ENCODE measurements around the gene SLC34A2.

Gene SLC34A2

DNA sequence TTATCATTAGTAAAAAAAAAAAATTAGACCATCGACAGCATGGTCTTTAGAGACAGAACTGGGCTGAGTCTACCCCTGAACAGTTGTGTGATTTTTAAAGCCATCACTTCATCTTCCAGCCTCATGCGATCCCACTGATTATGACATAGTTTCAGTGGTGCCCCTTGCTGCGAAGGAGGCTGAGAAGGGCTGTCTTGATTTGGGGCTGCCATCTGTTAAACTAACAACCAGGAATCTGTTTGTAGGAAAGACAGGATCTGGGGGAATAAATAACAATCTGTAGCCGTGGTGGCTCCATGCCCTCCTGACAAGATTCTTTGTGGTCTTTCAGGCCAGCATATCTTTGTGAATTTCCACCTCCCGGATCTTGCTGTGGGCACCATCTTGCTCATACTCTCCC lies 17.1 kb downstream of the SLC34A2 start:
- Histone ChIP-seq H3K27me3 (ENCODE audit: insufficient read depth, low read length) (no peaks in the 10 kb centered on the region), H2AFZ (ENCODE audit: low read length) (no peak overlapping the region), H3F3A (ENCODE audit: insufficient read depth, low read length) (no peaks in the 10 kb centered on the region), H3K9me2 (ENCODE audit: low read depth, low read length) (no peaks in the 10 kb centered on the region), H3K9ac (ENCODE audit: low read length) (no peak overlapping the region), H4K20me1 (ENCODE audit: insufficient read depth, low read length) (no peaks in the 10 kb centered on the region), H3K4me1 (ENCODE audit: insufficient read depth, low read length, severe bottlenecking) (no peaks in the 10 kb centered on the region), H3K27ac (ENCODE audit: low read depth, low read length, poor library complexity, severe bottlenecking) (no peak overlapping the region), H3K9me3 (ENCODE audit: low read length) (no peaks in the 10 kb centered on the region), H3K4me3 (ENCODE audit: low read depth, low read length, poor library complexity, severe bottlenecking) (no peak overlapping the region), H3K4me2 (ENCODE audit: low read length) (no peak overlapping the region), H3K79me2 (ENCODE audit: insufficient read depth, low read length) (no peaks in the 10 kb centered on the region), H3K36me3 (ENCODE audit: insufficient read depth, low read length) (no peaks in the 10 kb centered on the region)
- no peak for TF ChIP-seq EZH2 (IDR thresholded peaks at IDR 0.05; ENCODE audit: borderline replicate concordance, low read length)
- no peak for TF ChIP-seq CTCF (IDR thresholded peaks at IDR 0.05; ENCODE audit: low read length)

- Histone ChIP-seq H4K20me1 (ENCODE audit: insufficient read depth, low read length) (no peaks in the 10 kb centered on the region), H3K79me2 (ENCODE audit: insufficient read depth, low read length) (no peaks in the 10 kb centered on the region), H3K9me2 (ENCODE audit: low read depth, low read length) (no peaks in the 10 kb centered on the region), H3K4me1 (ENCODE audit: insufficient read depth, low read length, severe bottlenecking) (no peaks in the 10 kb centered on the region), H3K27ac (ENCODE audit: low read depth, low read length, poor library complexity, severe bottlenecking) (no peak overlapping the region), H3K4me2 (ENCODE audit: low read length) (no peak overlapping the region), H3K36me3 (ENCODE audit: insufficient read depth, low read length) (no peaks in the 10 kb centered on the region), H3K4me3 (ENCODE audit: low read depth, low read length, poor library complexity, severe bottlenecking) (no peak overlapping the region), H2AFZ (ENCODE audit: low read length) (no peak overlapping the region), H3K9me3 (ENCODE audit: low read length) (no peaks in the 10 kb centered on the region), H3F3A (ENCODE audit: insufficient read depth, low read length) (no peaks in the 10 kb centered on the region), H3K9ac (ENCODE audit: low read length) (no peak overlapping the region), H3K27me3 (ENCODE audit: insufficient read depth, low read length) (no peaks in the 10 kb centered on the region)
- no peak for TF ChIP-seq EZH2 (IDR thresholded peaks at IDR 0.05; ENCODE audit: borderline replicate concordance, low read length)
- no peak for TF ChIP-seq CTCF (IDR thresholded peaks at IDR 0.05; ENCODE audit: low read length)
Observed at GRCh38 chr4:25674386-25674785, 18.7 kb downstream of the SLC34A2 start.

DNA sequence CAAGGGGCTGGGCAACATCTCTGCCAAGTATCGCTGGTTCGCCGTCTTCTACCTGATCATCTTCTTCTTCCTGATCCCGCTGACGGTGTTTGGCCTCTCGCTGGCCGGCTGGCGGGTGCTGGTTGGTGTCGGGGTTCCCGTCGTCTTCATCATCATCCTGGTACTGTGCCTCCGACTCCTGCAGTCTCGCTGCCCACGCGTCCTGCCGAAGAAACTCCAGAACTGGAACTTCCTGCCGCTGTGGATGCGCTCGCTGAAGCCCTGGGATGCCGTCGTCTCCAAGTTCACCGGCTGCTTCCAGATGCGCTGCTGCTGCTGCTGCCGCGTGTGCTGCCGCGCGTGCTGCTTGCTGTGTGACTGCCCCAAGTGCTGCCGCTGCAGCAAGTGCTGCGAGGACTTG lies 20.6 kb downstream of the SLC34A2 start:
- no peak overlapping the region for H2AFZ ChIP-seq (ENCODE audit: low read length)
- no peaks in the 10 kb centered on the region for H3K36me3 ChIP-seq (ENCODE audit: insufficient read depth, low read length)
- no peaks in the 10 kb centered on the region for H3K27me3 ChIP-seq (ENCODE audit: insufficient read depth, low read length)
- H3K9me3 ChIP-seq (ENCODE audit: low read length) = no peaks in the 10 kb centered on the region
- H3K4me1 ChIP-seq (ENCODE audit: insufficient read depth, low read length, severe bottlenecking) = no peaks in the 10 kb centered on the region
- no peaks in the 10 kb centered on the region for H3K79me2 ChIP-seq (ENCODE audit: insufficient read depth, low read length)
- no peaks in the 10 kb centered on the region for H3K9me2 ChIP-seq (ENCODE audit: low read depth, low read length)
- H3K4me3 ChIP-seq (ENCODE audit: low read depth, low read length, poor library complexity, severe bottlenecking) = no peak overlapping the region
- H3K4me2 ChIP-seq (ENCODE audit: low read length) = no peak overlapping the region
- TF ChIP-seq CTCF (IDR thresholded peaks at IDR 0.05; ENCODE audit: low read length) (no peak), EZH2 (IDR thresholded peaks at IDR 0.05; ENCODE audit: borderline replicate concordance, low read length) (no peak)
- no peak overlapping the region for H3K27ac ChIP-seq (ENCODE audit: low read depth, low read length, poor library complexity, severe bottlenecking)
- H3K9ac ChIP-seq (ENCODE audit: low read length) = no peak overlapping the region
- H3F3A ChIP-seq (ENCODE audit: insufficient read depth, low read length) = no peaks in the 10 kb centered on the region
- no peaks in the 10 kb centered on the region for H4K20me1 ChIP-seq (ENCODE audit: insufficient read depth, low read length)

All from OCI-LY1 (cell line).